GM18909 (cell line): ENCODE data around the gene LPGAT1.
"Not testable (repeated sequence)": the region's sequence is repeated elsewhere in the genome, so short reads cannot be mapped to it uniquely, and the experiment has no call there.

Source experiments
- ATAC-seq: cut with Tn5 transposase; IDR thresholded peaks from one replicate; pipeline ENCODE4 v1.9.1; 2021; ENCODE audit warnings: mild to moderate bottlenecking; ENCODE audit not compliant: unreplicated experiment, poor library complexity

Gene LPGAT1

GRCh38 chr1:211737115-211738035 is 93.2 kb downstream of the LPGAT1 start:
- no peak for ATAC-seq

DNA sequence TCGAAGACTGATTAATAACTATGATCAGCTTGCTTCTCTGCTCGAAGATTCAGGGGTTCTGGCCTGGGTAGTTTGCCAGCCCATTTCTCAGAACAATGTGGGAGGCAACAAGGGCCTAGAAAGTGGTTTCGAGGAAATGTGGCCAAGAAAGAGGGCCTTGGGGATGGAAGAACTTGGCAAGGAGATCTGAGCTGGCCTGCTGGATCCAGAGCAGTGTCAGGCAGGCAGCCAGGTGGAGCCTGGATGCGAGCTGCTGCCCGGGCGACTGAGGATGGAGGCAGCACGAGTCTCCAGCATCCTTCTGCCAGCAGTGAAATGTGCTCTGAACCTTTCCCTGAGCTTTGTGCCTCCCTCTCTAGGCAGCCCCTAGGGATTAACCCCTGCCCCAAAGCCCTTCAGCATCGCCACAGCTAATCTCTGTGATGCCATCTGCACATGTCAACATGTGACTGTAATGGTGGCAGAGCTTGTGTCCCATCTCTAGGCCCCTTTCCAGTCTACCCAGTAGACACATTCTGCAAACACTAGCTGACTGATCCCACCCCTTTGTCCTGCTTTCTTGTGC is 94.1 kb downstream of the LPGAT1 start:
- ATAC-seq = no peak

GRCh38 chr1:211735208-211736170 is 95.1 kb downstream of the LPGAT1 start:
- ATAC-seq = no peak

DNA sequence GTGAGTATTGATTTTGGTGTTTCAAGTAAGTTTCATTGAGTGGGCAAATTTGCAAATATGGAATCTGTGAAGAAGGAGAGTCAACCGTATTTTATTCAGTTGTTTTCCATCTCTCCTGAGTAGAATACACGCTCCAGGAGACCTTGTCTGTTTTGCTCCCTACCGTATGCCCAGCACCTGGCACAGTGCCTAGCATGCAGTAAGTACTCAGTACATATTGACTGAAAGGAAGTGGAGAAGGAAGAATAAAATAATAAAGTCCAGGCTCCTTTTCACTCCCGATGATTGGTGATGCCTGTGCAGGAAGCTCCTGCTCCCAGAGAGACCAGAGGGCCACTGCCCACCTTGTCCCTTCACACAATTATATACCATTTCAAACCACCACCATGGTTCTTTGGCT is 95.8 kb downstream of the LPGAT1 start:
- ATAC-seq = no peak

GRCh38 chr1:211734359-211734758 is 96.2 kb downstream of the LPGAT1 start:
- ATAC-seq = no peak

- ATAC-seq = peak; percentile 71
These were observed 98.1 kb downstream of the LPGAT1 start for GRCh38 chr1:211732293-211732980.

DNA sequence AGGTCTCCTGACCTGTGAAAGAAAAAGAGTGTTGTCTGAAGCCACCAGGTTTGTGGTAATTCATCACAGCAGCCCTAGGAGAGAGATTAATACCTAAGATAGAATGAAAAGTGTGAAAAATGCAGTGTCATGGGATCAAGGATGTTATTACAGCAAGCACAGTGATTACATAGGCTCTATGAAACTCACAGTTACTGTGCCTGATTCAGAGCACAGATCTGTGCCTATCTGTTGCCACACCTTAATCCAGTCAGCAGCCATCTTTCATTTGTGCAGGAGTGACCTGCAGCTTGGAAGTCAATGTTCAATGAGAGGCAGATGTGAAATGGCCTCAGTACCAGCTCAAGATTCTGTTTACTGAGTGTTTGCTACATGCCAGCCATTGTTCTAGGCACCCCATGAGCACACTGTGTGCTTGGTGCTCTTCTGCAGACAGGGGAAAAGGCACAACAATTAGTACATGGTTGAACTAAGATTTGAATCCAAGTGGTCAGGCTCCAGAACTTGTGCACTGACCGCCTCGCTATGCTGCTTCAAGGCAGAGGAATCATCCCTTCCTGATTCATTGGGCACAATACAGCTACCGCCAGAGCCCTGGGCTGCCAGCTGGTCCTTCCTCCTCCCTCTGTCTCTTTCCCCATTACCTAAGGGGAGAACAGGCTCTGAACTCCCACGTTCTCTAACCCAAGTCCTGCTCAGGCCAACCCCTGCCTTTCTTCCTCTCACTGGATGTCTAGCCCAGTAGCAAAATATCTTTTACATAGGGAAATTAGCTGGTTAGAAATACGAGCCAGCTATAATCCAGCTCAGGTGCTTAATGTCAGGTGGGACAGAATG is 98.9 kb downstream of the LPGAT1 start:
- peak; percentile 26 for ATAC-seq

GRCh38 chr1:211730347-211730746 is 100.2 kb downstream of the LPGAT1 start:
- ATAC-seq = no peak

GRCh38 chr1:211729238-211729637 is 101.3 kb downstream of the LPGAT1 start:
- ATAC-seq = no peak

DNA sequence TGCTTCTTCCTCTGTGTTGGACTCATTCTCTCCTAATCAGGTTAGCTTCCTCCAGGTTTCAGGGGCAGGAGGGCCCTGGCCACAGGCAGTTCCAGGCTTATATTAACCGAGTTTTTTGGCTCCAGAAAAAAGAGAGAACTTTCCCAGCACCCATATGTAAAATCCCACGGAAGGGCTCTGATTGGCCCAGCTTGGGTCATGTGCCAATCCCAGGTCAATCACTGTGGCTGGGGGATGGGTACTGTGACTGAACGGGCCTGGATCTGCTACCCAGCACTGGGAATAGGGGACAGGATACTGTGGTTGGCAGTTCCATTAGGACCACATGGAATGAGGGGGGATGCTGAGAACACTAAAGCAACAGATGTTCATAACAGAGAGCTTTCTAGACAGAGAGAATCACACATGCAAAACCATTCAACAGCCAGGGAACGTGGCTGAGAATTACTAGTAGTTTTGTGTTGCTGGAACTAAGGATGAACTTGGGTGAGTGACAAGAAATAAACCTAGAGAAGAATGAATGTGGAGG is 104.0 kb downstream of the LPGAT1 start:
- no peak for ATAC-seq

DNA sequence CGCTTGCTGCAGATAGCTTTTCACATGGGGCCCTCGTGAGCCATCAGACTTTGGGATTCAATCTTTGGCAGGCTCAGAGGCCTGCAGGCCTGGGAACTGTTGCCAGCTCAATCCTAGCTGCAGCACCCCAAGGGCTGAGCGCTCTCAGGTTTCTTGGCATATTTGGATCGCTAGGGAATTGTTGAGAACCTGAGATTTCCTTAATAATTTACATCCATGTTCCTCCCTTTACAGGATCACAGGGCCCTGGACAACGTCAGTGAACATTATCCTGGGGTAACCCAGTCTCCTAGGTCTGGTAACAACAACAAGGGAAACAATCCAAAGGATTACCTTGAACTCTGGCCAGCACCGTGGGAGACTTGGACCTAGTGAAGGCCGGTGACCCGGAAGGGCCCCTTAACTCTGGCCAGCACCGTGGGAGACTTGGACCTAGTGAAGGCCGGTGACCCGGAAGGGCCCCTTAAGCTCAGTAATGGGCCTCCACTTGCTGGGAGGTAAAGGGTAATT is 105.8 kb downstream of the LPGAT1 start:
- ATAC-seq = no peak

- no peak for ATAC-seq
These were observed 107.3 kb downstream of the LPGAT1 start for GRCh38 chr1:211723273-211723672.

- ATAC-seq = no peak
These were observed 108.0 kb downstream of the LPGAT1 start for GRCh38 chr1:211722277-211723175.

DNA sequence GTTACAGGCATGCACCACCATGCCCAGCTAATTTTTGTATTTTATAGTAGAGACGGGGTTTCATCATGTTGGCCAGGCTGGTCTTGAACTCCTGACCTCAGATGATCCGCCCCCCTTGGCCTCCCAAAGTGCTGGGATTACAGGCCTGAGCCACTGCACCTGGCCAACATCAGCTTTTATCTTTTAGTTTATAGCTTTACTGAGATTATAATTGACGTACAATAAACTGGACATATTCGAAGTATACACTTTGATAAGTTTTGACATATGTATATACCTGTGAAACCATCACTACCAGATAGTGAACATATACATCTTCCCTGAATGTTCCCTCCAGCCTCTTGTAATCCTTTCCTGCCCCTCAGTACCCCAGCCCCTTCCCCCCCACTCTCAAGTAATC is 114.0 kb downstream of the LPGAT1 start:
- not testable (repeated sequence) for ATAC-seq

- no peak for ATAC-seq
These were observed 114.6 kb downstream of the LPGAT1 start for GRCh38 chr1:211715971-211716370.

DNA sequence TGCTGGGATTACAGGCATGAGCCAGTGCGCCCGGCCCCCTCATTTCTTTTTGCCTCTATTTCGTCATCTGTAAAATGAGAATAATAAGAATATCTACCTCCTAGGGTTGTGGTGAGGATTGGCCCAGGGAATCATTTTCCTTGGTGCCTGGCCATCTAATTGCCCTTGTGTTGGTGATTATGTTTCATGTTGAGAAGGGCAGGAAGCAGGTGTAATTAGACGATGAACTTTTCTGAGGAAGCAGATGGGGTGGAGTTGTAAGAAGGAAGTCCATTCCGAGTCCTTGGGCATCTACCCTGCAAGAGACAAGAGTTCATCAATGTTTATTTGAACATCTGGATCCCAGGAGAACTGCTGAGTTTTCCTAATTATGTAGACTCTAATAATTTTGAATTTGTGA is 116.4 kb downstream of the LPGAT1 start:
- ATAC-seq = no peak

DNA sequence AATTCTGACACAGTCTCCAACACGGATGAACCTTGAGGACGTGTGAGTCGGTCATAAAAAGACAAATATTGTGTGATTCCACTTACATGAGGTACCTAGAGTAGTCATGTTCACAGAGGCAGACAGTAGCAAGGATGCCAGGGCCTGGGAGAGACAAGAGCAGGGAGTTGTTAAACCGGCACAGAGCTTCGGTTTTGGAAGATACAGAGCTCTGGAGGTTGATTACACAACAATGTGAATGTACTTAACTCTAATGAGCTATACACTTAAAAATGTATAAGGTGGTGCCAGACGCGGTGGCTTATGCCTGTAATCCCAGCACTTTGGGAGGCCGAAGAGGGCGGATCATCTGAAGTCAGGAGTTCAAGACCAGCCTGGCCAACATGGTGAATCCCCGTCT is 117.3 kb downstream of the LPGAT1 start:
- ATAC-seq = no peak

- ATAC-seq = no peak
These were observed 119.3 kb downstream of the LPGAT1 start for GRCh38 chr1:211711315-211711705.
